ENCODE measurements around the gene NEDD1.

Gene NEDD1, protein sequence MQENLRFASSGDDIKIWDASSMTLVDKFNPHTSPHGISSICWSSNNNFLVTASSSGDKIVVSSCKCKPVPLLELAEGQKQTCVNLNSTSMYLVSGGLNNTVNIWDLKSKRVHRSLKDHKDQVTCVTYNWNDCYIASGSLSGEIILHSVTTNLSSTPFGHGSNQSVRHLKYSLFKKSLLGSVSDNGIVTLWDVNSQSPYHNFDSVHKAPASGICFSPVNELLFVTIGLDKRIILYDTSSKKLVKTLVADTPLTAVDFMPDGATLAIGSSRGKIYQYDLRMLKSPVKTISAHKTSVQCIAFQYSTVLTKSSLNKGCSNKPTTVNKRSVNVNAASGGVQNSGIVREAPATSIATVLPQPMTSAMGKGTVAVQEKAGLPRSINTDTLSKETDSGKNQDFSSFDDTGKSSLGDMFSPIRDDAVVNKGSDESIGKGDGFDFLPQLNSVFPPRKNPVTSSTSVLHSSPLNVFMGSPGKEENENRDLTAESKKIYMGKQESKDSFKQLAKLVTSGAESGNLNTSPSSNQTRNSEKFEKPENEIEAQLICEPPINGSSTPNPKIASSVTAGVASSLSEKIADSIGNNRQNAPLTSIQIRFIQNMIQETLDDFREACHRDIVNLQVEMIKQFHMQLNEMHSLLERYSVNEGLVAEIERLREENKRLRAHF

DNA sequence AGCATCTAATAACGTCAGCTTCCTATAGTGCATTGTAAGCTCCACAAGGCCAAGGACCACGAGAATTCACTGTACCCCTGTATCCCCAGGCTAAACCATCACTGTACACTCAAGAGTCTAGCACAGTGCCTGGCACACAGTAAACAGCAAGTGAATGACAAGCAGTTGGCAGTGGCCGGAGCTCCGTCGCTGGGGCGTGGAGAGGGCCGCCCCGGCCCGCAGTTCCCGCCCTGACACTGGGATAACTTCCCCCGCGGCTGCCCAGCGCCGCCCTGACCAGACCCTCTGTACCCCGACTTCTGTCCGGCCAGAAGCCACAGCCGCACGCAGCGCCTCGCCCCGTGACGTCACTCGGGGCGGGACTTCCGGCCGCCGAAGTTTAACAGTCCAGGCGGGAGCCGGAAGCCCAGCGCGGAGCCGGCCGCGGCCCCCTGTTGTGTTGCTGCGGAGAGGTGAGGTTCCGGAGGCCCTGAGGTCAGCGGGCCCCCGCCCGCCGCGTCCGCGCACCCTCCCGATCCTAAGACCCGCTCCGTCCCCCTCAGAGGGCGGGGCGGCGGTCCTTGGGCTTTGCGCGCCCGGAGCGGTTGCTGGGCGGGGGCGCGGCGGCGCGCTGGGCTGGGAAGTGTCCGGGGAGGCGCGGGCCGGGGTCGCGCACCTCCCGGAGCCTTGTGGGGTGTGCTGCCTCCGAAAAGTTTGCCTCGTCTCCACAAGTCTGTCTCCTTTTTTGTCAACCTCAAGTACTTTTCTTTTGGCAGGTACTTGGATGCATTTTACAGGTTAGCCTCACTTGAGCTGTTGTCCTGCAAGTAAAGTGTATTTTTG is at the start of gene NEDD1:
Gene NEDD1 (plus strand): TSS at position 409 of the 822 bp plus-strand sequence. CDS start 2,503 bp downstream, outside the sequence.
- DNase-seq: peak; percentile 89

- no peak for DNase-seq
Measured at GRCh38 chr12:96858162-96858561, 48.9 kb upstream of the NEDD1 start.

GRCh38 chr12:96861656-96862055 is 45.4 kb upstream of the NEDD1 start:
- no peak for DNase-seq

GRCh38 chr12:96862326-96862725 is 44.7 kb upstream of the NEDD1 start:
- DNase-seq: no peak

DNA sequence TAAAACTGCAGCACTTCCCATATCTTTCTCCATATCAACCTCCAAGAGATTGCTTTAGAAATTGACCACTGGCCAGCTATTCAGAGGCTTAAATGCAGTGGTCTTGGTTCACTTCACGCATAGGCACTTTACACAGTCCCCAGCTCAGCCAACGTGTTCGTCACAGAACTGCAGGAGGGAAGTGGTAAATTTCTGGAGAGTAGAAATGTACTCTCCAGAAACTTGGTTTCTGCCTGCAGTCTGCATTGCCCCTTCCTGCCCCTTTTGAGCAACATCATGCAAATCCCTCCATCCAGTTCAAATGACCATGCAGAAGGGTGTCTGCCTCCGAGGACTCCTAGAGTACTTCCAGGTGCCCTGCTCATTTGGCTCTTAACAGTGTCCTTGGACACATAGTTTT is 42.7 kb upstream of the NEDD1 start:
- no peak for DNase-seq

- no peak for DNase-seq
Measured at GRCh38 chr12:96866801-96867590, 40.1 kb upstream of the NEDD1 start.

DNA sequence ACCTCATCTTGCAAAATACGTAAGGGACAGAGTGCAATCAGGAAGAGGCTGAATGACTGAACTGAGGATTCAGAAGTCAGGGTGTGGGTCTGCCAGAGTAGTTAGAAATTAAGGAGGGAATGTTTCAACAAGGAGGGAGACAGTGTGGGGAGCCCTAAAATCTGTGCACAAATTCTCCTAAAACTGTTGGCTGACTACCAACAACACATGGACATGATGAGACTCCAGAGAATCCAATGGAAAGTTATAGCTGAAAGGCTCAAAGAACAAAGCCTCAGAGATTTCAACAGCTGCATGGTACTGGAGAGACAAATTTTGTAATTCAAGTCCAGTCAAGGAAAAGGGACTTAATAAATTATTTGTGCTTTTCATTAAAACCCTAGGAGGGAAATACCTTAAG is 36.1 kb upstream of the NEDD1 start:
- no peak for DNase-seq

- DNase-seq: no peak
Measured at GRCh38 chr12:96872961-96873360, 34.1 kb upstream of the NEDD1 start.

DNA sequence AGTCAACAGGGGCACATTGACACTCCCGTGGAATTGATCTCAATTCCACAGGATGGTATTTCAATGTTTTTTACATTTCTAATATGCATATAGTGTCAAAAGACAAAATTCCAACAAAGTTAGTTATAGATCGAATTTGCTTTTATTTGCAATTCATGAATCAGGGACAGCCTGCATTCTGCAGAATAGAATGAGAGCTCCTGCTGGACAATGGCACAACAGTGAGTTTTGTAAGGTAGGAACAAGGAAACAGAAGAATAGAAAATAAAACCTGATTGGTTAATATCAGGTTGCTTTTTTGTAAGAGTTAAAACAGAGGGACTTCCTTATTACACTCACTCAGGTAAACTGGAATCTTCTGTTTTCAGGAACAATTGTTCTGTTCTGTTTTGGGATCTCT is 32.8 kb upstream of the NEDD1 start:
- DNase-seq: no peak

- no peak for DNase-seq
Measured at GRCh38 chr12:96876966-96877365, 30.1 kb upstream of the NEDD1 start.

- no peak for DNase-seq
Measured at GRCh38 chr12:96878704-96879103, 28.4 kb upstream of the NEDD1 start.

DNA sequence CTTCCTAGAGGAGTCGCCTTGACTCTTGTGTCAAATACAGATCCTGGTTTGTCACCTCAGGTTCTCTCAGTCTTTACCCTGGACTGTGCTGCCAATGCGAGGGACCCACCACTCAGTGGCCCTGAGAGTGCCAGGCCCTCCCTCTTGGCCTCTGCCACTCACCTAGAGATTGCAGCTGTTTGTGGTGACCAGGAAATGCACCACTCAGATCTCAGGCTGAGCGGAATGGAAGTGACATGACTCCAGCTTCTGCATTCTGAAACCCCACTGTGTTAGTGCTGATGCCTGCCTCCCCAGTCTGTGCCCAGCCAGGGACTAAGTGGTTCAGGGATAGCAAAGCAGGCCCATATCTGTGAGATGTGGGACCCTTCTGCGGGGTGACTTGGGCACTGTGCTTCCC is 27.8 kb upstream of the NEDD1 start:
- DNase-seq: no peak

DNA sequence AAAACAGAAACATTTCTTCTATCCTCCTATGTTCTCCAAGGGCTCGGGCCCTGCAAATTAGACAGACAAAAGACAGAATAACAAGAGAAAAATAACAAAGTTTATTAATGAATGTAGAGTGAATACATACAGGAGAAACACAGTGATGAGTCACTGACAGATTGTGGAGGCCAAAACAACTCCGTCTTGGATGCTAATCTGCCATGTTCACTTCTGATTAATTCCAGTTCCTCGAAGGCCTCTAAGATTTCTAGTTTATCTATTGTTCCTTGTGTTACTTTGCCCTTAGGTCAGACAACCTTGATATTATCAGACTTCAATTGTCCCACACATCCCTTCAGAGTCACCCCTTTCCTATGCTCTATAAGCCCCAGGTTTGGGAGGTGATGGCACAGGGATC is 26.8 kb upstream of the NEDD1 start:
- DNase-seq: no peak

- no peak for DNase-seq
Measured at GRCh38 chr12:96881608-96882007, 25.4 kb upstream of the NEDD1 start.

DNA sequence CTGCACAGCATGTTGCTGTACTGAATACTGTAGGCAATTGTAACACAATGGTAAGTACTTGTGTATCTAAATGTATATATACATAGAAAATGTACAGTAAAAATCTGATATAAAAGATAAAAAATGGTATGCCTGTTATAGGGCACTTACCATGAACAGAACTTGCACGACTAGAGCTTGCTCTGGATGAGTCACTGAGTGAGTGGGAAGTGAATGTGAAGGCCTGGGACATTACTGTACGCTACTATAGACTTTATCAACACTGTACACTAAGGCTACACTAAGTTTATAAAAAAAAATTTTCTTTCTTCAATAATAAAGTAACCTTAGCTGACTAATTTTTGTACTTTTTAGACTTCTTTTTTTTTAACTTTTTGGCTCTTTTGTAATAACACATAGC is 24.2 kb upstream of the NEDD1 start:
- no peak for DNase-seq

- no peak for DNase-seq
Measured at GRCh38 chr12:96883571-96883970, 23.5 kb upstream of the NEDD1 start.

DNA sequence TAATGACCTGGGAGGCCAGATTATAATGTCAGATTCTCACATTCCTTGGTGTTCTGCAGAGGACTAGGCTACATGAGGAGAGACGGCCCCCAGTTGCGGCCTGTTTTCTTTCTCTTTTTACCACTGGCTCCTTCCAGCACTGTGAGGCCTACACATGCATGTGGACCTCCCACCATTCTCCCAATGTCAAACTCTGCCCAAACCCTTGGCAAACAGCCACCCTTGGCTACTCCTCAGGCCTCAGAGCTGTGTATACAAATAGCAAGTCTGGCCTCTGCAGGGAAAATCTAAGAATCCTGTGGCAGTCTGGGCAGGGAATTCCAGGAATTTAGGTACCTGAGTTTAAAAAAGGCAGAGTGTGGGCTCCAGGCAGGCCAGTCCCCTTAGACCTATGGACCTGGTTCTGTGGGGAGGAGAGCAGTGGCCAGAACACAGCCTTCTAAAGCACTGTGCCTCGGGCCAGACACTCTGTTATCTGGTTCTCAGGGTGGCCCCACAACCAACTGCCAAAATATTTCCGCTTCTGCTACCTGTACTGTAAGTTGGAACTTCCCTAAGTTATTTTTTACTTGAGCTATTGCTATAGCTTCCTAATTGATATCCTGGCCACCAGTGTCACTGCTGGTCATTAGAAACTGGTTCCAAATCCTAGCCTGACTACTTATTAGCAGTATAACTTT is 19.9 kb upstream of the NEDD1 start:
- DNase-seq: no peak

GRCh38 chr12:96889273-96889933 is 17.7 kb upstream of the NEDD1 start:
- no peak for DNase-seq

DNA sequence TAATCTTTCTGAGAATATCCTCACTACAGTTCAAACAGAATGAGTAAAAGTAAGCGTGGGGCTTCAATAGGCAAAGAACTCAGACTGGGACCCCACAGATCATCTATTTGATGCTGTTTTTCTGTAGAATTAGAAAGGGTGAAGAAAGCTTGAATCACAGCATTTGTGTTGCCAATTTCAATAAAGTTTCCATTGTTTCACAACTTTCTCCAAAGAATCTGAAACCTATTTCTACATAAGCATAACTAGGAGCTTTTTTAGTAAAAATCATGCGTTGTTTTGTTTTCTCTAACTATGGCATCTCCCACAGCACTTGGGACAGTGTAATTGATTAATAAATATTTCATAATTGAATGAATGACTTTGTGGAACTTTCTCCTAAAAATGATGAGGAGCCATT is 16.7 kb upstream of the NEDD1 start:
- no peak for DNase-seq

DNA sequence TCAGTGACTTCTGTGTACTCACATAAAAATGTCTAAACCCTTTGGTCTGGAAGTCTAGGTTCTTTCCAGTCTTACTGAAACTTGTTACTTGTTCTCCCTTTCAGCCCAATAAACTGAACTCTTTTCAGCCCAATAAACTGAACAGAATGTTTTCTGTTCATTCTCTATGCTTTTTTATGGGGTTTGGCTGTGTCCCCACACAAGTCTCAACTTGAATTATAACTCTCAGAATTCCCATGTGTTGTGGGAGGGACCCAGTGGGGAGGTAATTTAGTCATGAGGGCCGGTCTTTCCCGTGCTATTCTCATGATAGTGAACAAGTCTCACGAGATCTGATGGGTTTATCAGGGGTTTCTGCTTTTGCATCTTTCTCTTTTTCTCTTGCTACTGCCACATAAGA is 15.0 kb upstream of the NEDD1 start:
- no peak for DNase-seq

- DNase-seq: no peak
Measured at GRCh38 chr12:96897421-96897820, 9.6 kb upstream of the NEDD1 start.

DNA sequence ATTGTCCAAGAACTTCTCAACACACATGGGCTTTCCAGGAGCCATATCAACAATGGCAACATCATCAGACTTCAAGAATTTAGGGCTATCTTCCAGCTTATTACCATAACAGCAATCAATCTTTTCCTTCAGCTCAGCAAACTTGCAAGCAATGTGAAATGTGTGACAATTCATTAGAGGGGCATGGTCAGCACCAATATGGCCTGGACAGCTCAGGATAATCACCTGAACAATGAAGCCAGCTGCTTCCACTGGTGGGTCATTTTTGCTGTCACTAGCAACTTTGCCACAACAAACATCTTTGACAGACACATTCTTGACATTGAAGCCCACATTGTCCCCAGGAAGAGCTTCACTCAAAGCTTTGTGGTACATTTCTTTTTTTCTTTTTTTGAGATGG is 5.9 kb upstream of the NEDD1 start:
- no peak for DNase-seq
